NK-92 (cell line): ENCODE results near the gene FBRSL1.

Source experiments
- DNase-seq: peaks from one replicate; lab custom pipeline; 2025; ENCODE audit not compliant: unreplicated experiment; lab: John Stamatoyannopoulos, UW

The FBRSL1 gene

GRCh38 chr12:132495629-132496357, 5.8 kb downstream of the FBRSL1 start:
- DNase-seq = no peak

- no peak for DNase-seq
Measured at GRCh38 chr12:132496358-132496669, 6.4 kb downstream of the FBRSL1 start.

- no peak for DNase-seq
Measured at GRCh38 chr12:132496710-132497109, 6.8 kb downstream of the FBRSL1 start.

- DNase-seq = no peak
Measured at GRCh38 chr12:132497514-132498405, 7.8 kb downstream of the FBRSL1 start.

- no peak for DNase-seq
Measured at GRCh38 chr12:132498931-132499330, 9.0 kb downstream of the FBRSL1 start.

- no peak for DNase-seq
Measured at GRCh38 chr12:132500142-132500855, 10.3 kb downstream of the FBRSL1 start.

- no peak for DNase-seq
Measured at GRCh38 chr12:132500856-132501180, 10.9 kb downstream of the FBRSL1 start.

GRCh38 chr12:132501204-132501940, 11.4 kb downstream of the FBRSL1 start:
- no peak for DNase-seq

GRCh38 chr12:132502149-132502881, 12.4 kb downstream of the FBRSL1 start:
- no peak for DNase-seq

GRCh38 chr12:132502882-132503193, 12.9 kb downstream of the FBRSL1 start:
- no peak for DNase-seq

- no peak for DNase-seq
Measured at GRCh38 chr12:132503618-132504204, 13.8 kb downstream of the FBRSL1 start.

- no peak for DNase-seq
Measured at GRCh38 chr12:132505105-132505851, 15.3 kb downstream of the FBRSL1 start.

GRCh38 chr12:132505852-132506219, 15.9 kb downstream of the FBRSL1 start:
- no peak for DNase-seq

GRCh38 chr12:132506328-132507160, 16.6 kb downstream of the FBRSL1 start:
- DNase-seq = no peak

GRCh38 chr12:132507161-132507538, 17.2 kb downstream of the FBRSL1 start:
- no peak for DNase-seq

GRCh38 chr12:132507656-132508490, 17.9 kb downstream of the FBRSL1 start:
- DNase-seq = no peak

- no peak for DNase-seq
Measured at GRCh38 chr12:132508491-132508740, 18.5 kb downstream of the FBRSL1 start.
